NCI-H2196 (cell line): Measurements from ENCODE around the gene GBA3.

Source experiments
- DNase-seq: peaks from one replicate; lab custom pipeline; 2025; ENCODE audit not compliant: unreplicated experiment; lab: John Stamatoyannopoulos, UW

GBA3 gene

DNA sequence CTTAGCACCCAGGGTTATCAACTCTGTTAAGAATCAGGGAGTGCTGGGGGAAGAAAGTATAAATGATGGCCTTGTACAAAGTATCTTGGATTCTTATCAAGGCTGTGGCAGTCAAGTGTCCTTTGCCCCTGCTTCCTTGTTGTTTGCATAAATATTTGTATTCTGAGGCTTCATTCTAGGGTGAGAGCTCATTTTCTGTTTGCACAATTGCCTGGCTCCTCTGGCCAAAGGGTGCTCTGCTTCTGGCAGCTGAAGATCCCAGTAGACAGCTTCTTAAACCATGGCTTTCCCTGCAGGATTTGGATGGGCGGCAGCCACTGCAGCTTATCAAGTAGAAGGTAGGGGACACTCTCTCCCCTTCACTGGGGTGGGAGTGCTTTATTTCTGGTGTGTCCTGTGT, at the start of gene GBA3:
Gene GBA3 (plus strand): TSS at position 202 of the 400 bp plus-strand sequence.
- DNase-seq, result no peak

DNA sequence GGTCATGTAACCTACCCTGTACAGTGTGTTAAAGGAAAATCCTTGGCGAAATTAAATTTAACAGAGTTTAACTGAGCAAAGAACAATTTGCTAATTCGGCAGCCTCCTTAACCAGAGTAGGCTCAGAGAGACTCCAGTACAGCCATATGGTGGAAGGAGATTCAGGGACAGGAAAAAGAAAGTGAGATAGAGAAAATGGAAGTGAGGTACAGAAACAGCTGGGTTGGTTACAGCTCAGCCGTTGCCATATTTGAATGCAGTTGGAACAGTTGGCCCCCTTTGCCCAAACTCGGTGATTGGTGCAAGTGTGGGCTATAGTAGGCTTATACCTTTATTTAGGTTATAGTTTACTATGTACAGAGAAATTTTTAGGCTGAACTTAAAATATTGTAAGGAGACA, 48.8 kb upstream of the GBA3 start:
- DNase-seq, result no peak

DNA sequence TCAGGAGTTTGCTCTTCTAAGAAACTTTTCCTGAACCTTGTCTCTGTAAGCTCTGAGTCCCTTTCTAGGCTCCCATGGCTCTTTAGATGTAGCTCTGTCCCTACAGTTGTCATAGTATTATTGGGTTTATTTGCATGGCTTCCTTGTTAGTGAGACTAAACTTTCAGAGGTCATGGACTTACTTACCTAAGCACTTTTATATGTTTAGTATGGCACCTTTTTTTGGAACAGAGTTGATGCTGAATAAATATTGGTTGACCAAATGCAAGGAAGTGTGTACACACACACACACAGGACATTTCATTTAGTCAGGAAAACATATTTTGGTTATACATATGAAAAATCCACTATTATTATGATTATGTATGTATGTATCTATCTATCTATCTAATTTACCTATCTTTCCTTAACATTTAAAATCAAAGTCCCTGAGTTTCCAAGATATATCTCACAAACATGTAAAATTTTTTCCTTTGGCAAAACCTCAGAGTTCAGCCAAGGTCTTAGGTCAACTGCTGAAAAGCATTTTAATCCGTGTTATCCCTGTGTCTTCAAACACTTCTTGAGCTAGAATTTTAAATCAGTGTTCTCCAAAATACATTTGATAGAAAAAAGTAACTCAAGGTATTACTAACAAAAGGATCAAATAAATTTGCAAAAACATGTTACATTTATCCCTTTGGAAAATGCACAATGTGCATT, 47.1 kb upstream of the GBA3 start:
- DNase-seq, result no peak

GRCh38 chr4:22648996-22649395, 43.7 kb upstream of the GBA3 start:
- DNase-seq, result no peak

- DNase-seq, result no peak
These were observed 42.0 kb upstream of the GBA3 start for GRCh38 chr4:22650771-22651170.

GRCh38 chr4:22653752-22654151, 39.0 kb upstream of the GBA3 start:
- no peak for DNase-seq

DNA sequence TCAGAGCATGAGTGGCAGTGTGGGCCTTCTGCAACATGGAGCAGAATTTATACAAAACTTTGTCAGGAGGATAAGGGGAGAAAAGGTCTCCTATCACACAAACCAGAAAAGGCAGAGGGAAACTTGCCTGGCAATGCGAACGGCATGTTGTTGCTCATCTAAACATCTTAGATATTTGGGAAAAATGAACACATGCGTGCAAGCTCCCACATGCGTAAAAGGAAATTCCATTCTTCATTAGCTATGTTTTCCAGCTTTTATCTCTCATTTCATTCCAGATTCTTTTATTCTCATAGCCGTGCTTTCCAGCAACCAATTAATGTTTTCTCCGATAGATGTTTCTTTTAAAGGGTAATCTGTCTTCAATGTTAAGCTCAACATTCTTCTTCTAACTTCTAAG, 31.3 kb upstream of the GBA3 start:
- no peak for DNase-seq

DNA sequence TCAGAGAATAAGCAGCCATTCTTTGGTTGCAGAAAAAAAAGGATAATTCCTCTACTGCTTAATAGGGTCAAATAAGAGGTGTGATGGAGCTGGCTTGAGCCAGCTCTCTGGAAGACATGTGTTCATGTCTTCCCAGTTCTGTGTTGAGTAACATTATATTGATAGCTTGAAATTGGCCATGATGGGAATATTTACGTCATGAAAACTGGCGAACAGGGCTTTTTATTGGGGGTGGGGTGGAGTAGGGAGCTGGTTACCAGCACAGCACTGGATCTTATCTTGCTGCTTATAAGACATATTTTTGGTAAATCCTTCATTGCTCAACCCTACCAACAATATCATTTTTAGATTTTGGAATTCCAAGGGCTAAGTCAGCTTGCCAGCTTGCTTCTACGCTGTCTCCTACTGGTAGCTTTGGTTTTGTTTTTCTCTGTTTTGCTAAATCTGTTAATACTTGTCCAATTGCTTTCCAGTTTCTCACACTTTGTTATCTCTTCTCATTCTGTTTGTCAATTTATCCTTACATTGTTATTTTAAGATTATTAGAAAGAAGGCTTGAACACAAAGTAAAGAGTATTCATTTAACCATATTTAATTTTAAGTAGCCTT, 25.3 kb upstream of the GBA3 start:
- no peak for DNase-seq

GRCh38 chr4:22668301-22668700, 24.4 kb upstream of the GBA3 start:
- no peak for DNase-seq

- DNase-seq, result no peak
These were observed 24.0 kb upstream of the GBA3 start for GRCh38 chr4:22668702-22669101.

DNA sequence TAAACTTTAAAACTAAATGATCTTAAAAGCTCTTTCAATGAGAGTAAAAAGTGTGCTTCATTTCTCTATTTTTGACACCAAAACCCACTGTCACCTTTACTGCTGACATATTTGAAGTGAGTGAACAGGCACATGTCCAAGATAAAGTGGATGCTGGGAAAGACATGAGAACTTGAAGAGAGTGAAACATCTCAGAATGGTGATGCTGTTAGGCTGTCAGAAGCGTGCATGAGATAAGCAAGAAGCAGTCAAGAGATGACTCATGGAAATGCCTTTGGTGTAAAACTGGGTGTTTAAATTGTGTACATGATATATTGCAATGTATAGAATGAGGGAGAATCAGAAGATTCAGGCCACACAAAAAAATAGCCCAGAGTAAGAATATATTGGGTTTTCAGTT, 21.8 kb upstream of the GBA3 start:
- DNase-seq, result no peak

DNA sequence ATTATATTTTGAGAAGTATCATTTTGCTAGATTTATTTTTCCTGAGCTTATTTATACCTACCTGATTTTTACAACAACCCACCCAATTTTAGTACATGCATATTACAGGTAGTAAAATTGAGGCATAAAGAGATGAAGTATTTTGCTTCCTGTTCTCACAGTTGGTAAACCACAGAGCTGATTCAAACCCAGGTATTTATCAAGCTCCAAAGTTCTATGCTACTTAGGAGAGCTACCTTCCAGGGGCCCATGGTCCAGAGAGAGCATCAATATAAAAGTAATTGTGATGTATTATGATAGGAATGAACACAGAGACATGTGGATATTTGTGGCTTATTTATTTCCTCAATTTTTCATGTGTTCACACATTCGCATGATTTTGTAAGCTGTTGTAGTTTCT, 20.2 kb upstream of the GBA3 start:
- DNase-seq, result no peak

DNA sequence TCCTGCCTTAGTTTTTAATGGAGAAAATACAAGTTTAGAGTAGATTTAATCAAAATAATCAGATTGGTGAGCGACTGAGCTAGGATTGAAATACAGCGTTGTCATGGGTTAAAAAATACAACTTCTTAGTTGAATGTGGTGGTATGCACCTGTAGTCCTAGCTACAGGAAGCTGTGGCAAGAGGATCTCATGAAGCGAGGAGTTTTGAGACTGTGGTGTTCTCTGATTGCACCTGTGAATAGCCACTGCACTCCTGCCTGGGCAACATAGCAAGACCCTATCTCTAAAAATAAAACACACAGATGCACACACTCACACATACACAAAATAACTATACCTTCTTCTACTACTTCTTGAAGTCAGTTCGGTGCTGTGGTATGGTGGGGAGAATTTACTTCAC, 19.8 kb upstream of the GBA3 start:
- DNase-seq, result no peak

DNA sequence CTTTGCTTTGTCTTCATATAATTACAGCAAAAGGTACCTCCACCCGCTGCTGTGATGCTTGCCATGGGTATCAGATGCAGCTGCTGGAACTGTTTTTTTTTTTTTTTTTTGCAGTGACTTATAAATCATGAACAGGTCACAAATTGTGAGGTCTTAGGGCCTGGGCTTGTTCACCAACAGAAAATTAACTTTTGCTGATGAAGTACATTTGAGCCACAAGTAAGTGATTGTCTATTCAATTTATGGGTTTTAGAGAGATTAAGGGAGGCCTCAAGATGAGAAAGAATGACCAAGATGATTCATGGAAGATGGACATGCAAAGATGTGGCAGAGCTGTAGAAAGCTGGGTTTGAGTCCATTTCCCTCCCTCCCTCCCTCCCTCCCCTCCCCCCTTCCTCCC, 18.0 kb upstream of the GBA3 start:
- no peak for DNase-seq

DNA sequence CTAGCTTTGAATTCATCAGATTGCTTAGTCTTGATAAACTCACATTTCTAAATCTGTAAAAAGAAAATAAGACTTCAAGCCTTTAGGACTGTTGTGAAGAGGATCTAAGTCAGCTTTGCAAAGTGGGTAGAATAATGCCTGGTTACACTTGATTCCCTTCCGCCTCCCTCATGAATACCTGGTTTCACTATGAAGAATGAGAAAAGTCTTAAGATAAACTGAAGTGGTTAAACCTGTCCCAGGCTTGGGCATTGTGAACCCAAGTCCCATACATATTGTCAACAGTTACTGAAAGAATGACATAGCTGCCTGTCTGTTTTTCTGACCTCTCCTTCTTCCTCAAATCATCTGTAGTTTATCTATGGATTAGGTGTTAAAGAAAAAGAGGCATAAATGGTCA, 16.7 kb upstream of the GBA3 start:
- DNase-seq, result no peak

GRCh38 chr4:22677780-22678179, 15.0 kb upstream of the GBA3 start:
- DNase-seq, result no peak

DNA sequence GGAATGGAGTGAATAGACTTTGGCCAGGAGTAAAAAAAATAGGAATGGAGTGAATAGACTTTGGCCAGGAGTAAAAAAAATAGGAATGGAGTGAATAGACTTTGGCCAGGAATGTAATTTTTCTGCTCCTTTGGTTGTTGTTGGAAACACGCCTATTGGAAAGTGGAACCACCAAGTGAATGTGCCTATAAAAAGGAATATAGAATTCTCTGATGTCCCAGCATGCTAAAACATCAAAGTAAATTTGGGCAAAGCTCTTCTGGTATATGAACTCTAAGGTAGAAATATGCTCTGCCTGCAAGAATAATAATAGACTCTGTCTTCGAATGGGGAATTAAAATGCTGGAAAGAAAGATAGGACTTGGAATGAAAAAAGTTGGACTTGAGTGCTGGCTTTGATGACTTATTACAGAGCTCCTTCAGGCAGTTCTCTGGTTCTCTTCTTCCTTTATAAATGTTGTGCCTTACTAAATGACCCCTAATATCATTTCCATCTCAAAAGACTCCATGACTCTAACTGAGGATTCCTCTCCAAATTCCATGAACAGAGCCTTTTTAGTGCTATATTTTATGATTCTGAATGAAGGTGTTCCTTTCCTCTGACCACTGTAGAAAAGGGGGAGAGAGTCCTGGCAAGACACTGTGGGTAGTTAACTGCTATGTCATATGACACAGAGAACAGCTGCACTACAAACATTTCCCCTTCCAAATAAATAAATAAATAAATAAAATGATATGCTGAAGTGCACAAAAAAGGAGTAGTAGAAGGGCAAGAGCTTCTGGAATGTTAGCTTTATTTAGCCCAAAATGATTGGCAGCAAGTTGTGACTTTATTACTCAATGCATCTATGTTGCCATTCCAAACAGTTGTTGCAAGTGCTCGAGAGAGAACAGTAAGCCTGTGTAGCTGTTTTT, 13.5 kb upstream of the GBA3 start:
- no peak for DNase-seq

GRCh38 chr4:22680065-22680642, 12.6 kb upstream of the GBA3 start:
- no peak for DNase-seq

DNA sequence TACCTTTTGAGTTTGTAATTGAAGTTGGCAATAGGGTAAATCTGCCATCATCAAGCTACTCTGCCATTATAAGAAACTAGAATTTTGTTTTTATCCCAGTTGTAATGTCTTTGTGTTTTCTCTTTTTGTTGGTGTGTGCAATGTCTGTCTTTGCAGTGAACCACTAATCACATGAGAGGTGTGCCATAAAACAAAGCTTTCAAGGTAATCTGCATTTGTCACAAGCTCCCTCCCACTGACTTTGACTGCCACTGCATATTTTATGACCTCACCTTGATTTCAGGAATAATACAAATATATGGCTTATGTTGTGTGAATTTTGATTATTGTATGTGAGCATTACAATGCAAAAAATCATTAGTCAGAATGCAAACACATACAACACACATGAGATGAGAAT, 9.0 kb upstream of the GBA3 start:
- DNase-seq, result no peak

GRCh38 chr4:22686141-22686540, 6.6 kb upstream of the GBA3 start:
- no peak for DNase-seq

GRCh38 chr4:22688236-22688635, 4.5 kb upstream of the GBA3 start:
- DNase-seq, result no peak

- no peak for DNase-seq
These were observed 3.3 kb upstream of the GBA3 start for GRCh38 chr4:22689428-22689827.
